ENCODE measurements around the gene RMND5B. TPM values are rescaled to one million over a fixed set of nuclear protein-coding genes. Genes with fewer than 3 reads are reported as not detected.

RMND5B gene
- total RNA-seq, 1 donor from 2014 or later, result 25.3 TPM

DNA sequence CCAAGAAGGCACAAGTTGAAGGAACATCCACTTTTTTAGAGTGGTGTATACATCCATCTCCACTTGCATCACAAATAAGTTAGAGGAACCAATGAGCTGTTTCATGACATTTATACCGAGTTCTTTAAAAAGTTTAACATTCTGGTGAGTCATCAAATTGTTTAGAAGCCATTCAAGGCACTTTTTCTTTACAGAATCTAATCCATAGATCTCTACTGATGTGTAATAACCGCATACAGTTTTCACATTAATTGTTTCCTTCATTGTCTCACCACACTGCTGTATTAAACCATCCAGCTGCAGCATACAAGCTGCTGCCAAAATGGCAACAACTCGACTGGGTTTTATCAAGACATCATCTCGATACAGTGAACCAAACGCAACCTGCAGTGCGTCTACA, 55.6 kb downstream of the RMND5B start:
- H3K9me3 Mint-ChIP-seq, result no peaks in the 10 kb centered on the region
- no peaks in the 10 kb centered on the region for H3K4me1 ChIP-seq
- no peak overlapping the region for H3K27ac Mint-ChIP-seq
- H4K20me1 ChIP-seq (ENCODE audit: low read depth), result no peaks in the 10 kb centered on the region
- peaks cover 2% of the 10 kb centered on the region for H3K4me1 Mint-ChIP-seq
- no peak for DNase-seq (ENCODE audit: low spot score)
- H3K36me3 Mint-ChIP-seq, result no peaks in the 10 kb centered on the region
- no peak overlapping the region for H3K4me3 ChIP-seq
- H3K9ac ChIP-seq, result no peak overlapping the region
- H2AFZ ChIP-seq (replicated peaks), result no peak overlapping the region
- H3K9me3 ChIP-seq (ENCODE audit: low read depth), result no peaks in the 10 kb centered on the region
- no peaks in the 10 kb centered on the region for H3F3A ChIP-seq (ENCODE audit: low read depth)
- no peaks in the 10 kb centered on the region for H3K27me3 ChIP-seq
- H3K27ac ChIP-seq, result no peak overlapping the region
- peaks cover 7% of the 10 kb centered on the region for H3K27me3 Mint-ChIP-seq (ENCODE audit: insufficient read depth, low read depth)
- no peaks in the 10 kb centered on the region for H3K36me3 ChIP-seq
- no peaks in the 10 kb centered on the region for H3K79me2 ChIP-seq (ENCODE audit: low read depth)
- TF ChIP-seq, protein P1, sequence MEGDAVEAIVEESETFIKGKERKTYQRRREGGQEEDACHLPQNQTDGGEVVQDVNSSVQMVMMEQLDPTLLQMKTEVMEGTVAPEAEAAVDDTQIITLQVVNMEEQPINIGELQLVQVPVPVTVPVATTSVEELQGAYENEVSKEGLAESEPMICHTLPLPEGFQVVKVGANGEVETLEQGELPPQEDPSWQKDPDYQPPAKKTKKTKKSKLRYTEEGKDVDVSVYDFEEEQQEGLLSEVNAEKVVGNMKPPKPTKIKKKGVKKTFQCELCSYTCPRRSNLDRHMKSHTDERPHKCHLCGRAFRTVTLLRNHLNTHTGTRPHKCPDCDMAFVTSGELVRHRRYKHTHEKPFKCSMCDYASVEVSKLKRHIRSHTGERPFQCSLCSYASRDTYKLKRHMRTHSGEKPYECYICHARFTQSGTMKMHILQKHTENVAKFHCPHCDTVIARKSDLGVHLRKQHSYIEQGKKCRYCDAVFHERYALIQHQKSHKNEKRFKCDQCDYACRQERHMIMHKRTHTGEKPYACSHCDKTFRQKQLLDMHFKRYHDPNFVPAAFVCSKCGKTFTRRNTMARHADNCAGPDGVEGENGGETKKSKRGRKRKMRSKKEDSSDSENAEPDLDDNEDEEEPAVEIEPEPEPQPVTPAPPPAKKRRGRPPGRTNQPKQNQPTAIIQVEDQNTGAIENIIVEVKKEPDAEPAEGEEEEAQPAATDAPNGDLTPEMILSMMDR (IDR thresholded peaks at IDR 0.05), result no peak
- TF ChIP-seq EZH2phosphoT487 (IDR thresholded peaks at IDR 0.05) (no peak), EZH2 (IDR thresholded peaks at IDR 0.05) (no peak)
- no peak overlapping the region for H3K4me2 ChIP-seq
- no peak overlapping the region for H3K4me3 Mint-ChIP-seq

DNA sequence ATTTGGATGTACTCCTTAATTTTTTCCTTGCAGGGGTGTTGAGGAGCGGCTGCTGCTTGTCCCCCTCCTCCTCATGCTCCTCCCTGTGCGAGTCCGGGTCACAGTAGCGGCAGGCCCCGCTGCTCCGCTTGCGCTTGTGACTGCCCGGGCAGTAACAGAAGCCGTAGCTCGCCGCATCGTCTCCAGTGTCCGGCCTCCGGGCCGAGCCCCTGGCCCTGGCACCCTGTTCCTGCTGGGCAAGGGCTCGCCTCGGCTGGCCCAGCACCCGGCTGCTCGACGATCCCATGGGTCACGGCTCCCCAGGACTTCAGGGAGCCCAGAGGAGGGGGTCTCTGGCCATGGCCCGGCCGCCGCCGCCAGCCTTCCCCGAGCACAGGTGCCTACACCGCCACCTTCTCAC, 56.2 kb downstream of the RMND5B start, which contains the start of gene GMCL2:
Gene GMCL2 (minus strand): TSS at position 358 of the 400 bp plus-strand sequence. CDS start 72 bp downstream, at position 286.
- H3K4me1 ChIP-seq, result no peaks in the 10 kb centered on the region
- no peak within 1 kb of the TSS for H2AFZ ChIP-seq (replicated peaks)
- H3K79me2 ChIP-seq (ENCODE audit: low read depth), result no peaks in the 10 kb centered on the region
- Mint-ChIP-seq H3K4me3 (no peak within 1 kb of the TSS), H3K27ac (no peak within 1 kb of the TSS), H3K4me1 (peaks cover 2% of the 10 kb centered on the region), H3K9me3 (no peaks in the 10 kb centered on the region), H3K27me3 (ENCODE audit: insufficient read depth, low read depth) (peaks cover 6% of the 10 kb centered on the region), H3K36me3 (no peaks in the 10 kb centered on the region)
- H3K4me2 ChIP-seq, result no peak within 1 kb of the TSS
- H3K9ac ChIP-seq, result no peak within 1 kb of the TSS
- no peak for DNase-seq (ENCODE audit: low spot score)
- H3F3A ChIP-seq (ENCODE audit: low read depth), result no peaks in the 10 kb centered on the region
- no peak for TF ChIP-seq EZH2 (IDR thresholded peaks at IDR 0.05)
- TF ChIP-seq, protein P1 (IDR thresholded peaks at IDR 0.05), result no peak
- TF ChIP-seq EZH2phosphoT487 (IDR thresholded peaks at IDR 0.05), result no peak
- no peaks in the 10 kb centered on the region for H3K27me3 ChIP-seq
- H3K4me3 ChIP-seq, result no peak within 1 kb of the TSS
- no peaks in the 10 kb centered on the region for H3K9me3 ChIP-seq (ENCODE audit: low read depth)
- H4K20me1 ChIP-seq (ENCODE audit: low read depth), result no peaks in the 10 kb centered on the region
- no peaks in the 10 kb centered on the region for H3K36me3 ChIP-seq
- H3K27ac ChIP-seq, result no peak within 1 kb of the TSS

DNA sequence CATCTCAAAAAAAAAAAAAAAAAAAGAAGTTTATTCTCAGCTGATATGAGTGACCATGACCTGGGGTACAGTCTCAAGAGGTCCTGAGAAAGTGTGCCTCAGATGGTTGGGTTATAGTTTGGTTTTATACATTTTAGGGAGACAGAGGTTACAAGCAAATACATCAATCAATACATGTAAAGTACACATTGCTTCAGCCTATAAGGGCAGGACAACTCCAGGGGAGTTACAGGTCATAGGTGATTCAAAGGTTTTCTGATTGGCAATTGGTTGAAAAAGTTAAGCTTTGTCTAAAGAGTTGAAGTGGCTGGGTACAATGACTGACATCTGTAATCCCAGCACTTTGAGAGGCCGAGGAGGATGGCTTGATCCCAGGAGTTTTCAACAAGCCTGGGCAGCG, 58.6 kb downstream of the RMND5B start:
- H4K20me1 ChIP-seq (ENCODE audit: low read depth), result no peaks in the 10 kb centered on the region
- H3K27me3 Mint-ChIP-seq (ENCODE audit: insufficient read depth, low read depth), result peaks cover 3% of the 10 kb centered on the region
- no peak overlapping the region for H2AFZ ChIP-seq (replicated peaks)
- no peaks in the 10 kb centered on the region for H3F3A ChIP-seq (ENCODE audit: low read depth)
- H3K4me3 Mint-ChIP-seq, result no peak overlapping the region
- DNase-seq (ENCODE audit: low spot score), result no peak
- no peak overlapping the region for H3K4me3 ChIP-seq
- no peak for TF ChIP-seq EZH2 (IDR thresholded peaks at IDR 0.05)
- no peak overlapping the region for H3K4me2 ChIP-seq
- H3K4me1 ChIP-seq, result no peaks in the 10 kb centered on the region
- no peaks in the 10 kb centered on the region for H3K36me3 ChIP-seq
- H3K79me2 ChIP-seq (ENCODE audit: low read depth), result no peaks in the 10 kb centered on the region
- no peak overlapping the region for H3K9ac ChIP-seq
- peaks cover 7% of the 10 kb centered on the region for H3K9me3 Mint-ChIP-seq
- no peaks in the 10 kb centered on the region for H3K36me3 Mint-ChIP-seq
- no peaks in the 10 kb centered on the region for H3K9me3 ChIP-seq (ENCODE audit: low read depth)
- H3K4me1 Mint-ChIP-seq, result peaks cover 8% of the 10 kb centered on the region
- no peak overlapping the region for H3K27ac Mint-ChIP-seq
- H3K27ac ChIP-seq, result no peak overlapping the region
- no peaks in the 10 kb centered on the region for H3K27me3 ChIP-seq

DNA sequence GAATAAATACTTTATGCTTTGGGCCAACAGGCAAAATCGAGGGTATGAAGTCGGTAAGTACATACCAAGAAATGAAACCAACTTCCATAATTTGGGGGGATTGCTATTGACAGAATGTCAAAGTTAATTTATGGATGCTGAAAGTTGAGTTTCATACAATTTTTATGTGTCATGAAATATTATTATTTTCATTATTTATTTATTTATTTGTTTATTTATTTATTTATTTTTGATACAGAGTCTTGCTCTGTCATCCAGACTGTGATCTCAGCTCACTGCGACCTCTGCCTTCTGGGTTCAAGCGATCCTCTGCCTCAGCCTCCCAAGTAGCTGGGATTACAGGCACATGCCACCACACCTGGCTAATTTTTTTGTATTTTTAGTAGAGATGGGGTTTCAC, 60.8 kb downstream of the RMND5B start:
- Histone ChIP-seq H3F3A (ENCODE audit: low read depth) (peaks cover 12% of the 10 kb centered on the region), H3K9ac (no peak overlapping the region), H3K79me2 (ENCODE audit: low read depth) (no peaks in the 10 kb centered on the region), H3K4me2 (no peak overlapping the region), H2AFZ (replicated peaks) (no peak overlapping the region), H3K27ac (no peak overlapping the region), H3K4me1 (peaks cover 11% of the 10 kb centered on the region), H3K36me3 (no peaks in the 10 kb centered on the region), H3K9me3 (ENCODE audit: low read depth) (no peaks in the 10 kb centered on the region), H4K20me1 (ENCODE audit: low read depth) (no peaks in the 10 kb centered on the region), H3K27me3 (no peaks in the 10 kb centered on the region), H3K4me3 (no peak overlapping the region)
- peaks cover 3% of the 10 kb centered on the region for H3K27me3 Mint-ChIP-seq (ENCODE audit: insufficient read depth, low read depth)
- H3K9me3 Mint-ChIP-seq, result peaks cover 11% of the 10 kb centered on the region
- no peaks in the 10 kb centered on the region for H3K36me3 Mint-ChIP-seq
- no peak overlapping the region for H3K27ac Mint-ChIP-seq
- H3K4me3 Mint-ChIP-seq, result no peak overlapping the region
- TF ChIP-seq, protein P1 (IDR thresholded peaks at IDR 0.05), result no peak
- TF ChIP-seq EZH2phosphoT487 (IDR thresholded peaks at IDR 0.05), result no peak
- no peak for TF ChIP-seq EZH2 (IDR thresholded peaks at IDR 0.05)
- no peak for DNase-seq (ENCODE audit: low spot score)
- H3K4me1 Mint-ChIP-seq, result peaks cover 23% of the 10 kb centered on the region
